GM12801 (cell line): ENCODE measurements around the gene IER5L.

Experiments used
- CTCF ChIP-seq: IDR thresholded peaks from one replicate; pipeline ENCODE4 v1.5.1; 2011; ENCODE audit warnings: control low read depth; ENCODE audit not compliant: insufficient read length; ENCODE audit errors: extremely low read depth

Gene IER5L

DNA sequence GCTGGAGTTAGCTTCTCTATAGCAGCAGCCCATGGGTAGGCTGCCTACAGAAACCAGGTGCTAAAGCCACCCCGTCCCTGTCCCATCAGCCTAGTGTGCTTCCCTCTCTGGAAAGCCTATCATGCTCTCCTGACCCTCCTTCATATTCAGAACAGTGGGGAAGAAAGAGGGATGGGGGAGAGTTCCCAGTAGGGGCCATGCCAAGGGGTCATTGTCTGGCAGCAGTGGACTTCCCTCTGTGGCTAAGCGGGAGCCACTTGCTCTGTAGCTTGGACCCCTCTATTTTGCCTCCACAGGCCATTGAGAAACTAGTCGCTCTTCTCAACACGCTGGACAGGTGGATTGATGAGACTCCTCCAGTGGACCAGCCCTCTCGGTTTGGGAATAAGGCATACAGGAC lies 49.4 kb downstream of the IER5L start:
- TF ChIP-seq CTCF: no peak

DNA sequence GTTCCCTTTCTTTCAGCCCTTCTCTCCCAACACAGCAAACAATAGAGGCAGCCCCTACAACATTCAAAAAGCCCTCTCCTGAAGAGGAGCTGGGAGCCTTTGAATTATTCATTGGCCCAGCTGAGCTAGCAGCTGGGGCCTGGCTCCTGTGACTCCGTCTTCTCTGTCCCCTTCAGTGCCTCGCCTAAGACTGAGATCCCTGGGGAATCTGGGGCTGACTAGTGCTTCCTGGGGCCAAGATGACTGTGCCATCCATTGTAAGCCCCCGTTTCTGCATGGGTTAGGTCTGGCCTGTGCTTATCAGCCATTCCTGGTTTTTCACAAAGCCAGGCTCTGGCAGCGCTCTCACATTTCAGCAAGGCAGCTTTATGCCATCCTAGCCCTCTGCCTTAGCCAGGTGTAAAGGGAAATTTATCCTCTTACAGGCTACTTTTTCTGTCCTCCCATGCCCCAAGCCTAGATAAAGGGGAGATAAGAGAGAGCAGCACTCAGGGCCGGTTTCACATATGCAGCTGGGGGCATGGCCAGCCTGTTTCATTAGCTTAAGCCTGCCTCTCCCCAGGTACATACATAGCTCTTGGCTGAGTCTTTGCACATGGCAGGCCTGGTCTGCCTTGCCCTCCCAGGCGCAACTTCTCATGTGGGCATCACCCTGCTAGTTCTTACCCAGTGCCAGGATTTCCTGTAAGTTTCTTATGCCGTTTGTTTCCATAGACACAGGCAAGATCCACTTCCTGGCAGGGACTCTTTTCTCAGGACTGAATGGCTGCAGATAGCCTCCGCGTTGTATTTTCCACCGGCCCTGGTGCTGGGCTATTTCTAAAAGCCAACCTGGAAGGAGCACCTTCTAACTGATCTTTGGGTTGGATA lies 51.1 kb downstream of the IER5L start:
- TF ChIP-seq CTCF: no peak
